ENCODE results near the gene RFC4. TPM values are rescaled to one million over a fixed set of nuclear protein-coding genes. Genes with fewer than 3 reads are reported as not detected.

RFC4 gene
- total RNA-seq, 2 experiments from 2014 or later: 75.2 to 77.6 TPM

GRCh38 chr3:186746008-186746407 is 60.3 kb downstream of the RFC4 start:
- no peak overlapping the region for H3K4me3 Mint-ChIP-seq
- H3K27me3 Mint-ChIP-seq: no peaks in the 10 kb centered on the region
- H3K27ac Mint-ChIP-seq: peak overlapping the region; percentile 0
- no peaks in the 10 kb centered on the region for H3K9me3 Mint-ChIP-seq
- no peak for DNase-seq
- H3K36me3 Mint-ChIP-seq: peaks cover 2% of the 10 kb centered on the region
- POLR2A ChIA-PET: no interaction called here
- peak; percentile 78 for ATAC-seq (ENCODE audit: low read depth)
- peaks cover 8% of the 10 kb centered on the region for H3K4me1 Mint-ChIP-seq

GRCh38 chr3:186743666-186744065 is 62.6 kb downstream of the RFC4 start:
- Mint-ChIP-seq H3K36me3 (peaks cover 2% of the 10 kb centered on the region), H3K27me3 (no peaks in the 10 kb centered on the region), H3K4me1 (peaks cover 8% of the 10 kb centered on the region), H3K9me3 (no peaks in the 10 kb centered on the region), H3K27ac (no peak overlapping the region), H3K4me3 (no peak overlapping the region)
- POLR2A ChIA-PET: no interaction called here
- ATAC-seq (ENCODE audit: low read depth) (no peak), DNase-seq (no peak)

GRCh38 chr3:186742618-186743380 is 63.5 kb downstream of the RFC4 start:
- H3K4me1 Mint-ChIP-seq: peaks cover 3% of the 10 kb centered on the region
- H3K4me3 Mint-ChIP-seq: no peak overlapping the region
- H3K36me3 Mint-ChIP-seq: peaks cover 2% of the 10 kb centered on the region
- ATAC-seq (ENCODE audit: low read depth): no peak
- POLR2A ChIA-PET: no interaction called here
- DNase-seq: no peak
- no peaks in the 10 kb centered on the region for H3K9me3 Mint-ChIP-seq
- H3K27me3 Mint-ChIP-seq: no peaks in the 10 kb centered on the region
- no peak overlapping the region for H3K27ac Mint-ChIP-seq

Small RNAs within 50 kb of the gene (microRNA-seq; reads per million reads assigned to microRNA genes)
- gene MIR1248: 227 reads per million, percentile 66 among the genes with 10 or more reads in this experiment

Other genes starting within 250 kb of the RFC4 start
- gene TBCCD1, start 239.1 kb downstream of the RFC4 start, total RNA-seq: 10 to 100 TPM; 15.2 to 17.4 TPM
- 10 to 100 TPM; 37.0 to 41.2 TPM for gene DNAJB11, start 235.8 kb downstream of the RFC4 start, total RNA-seq
- gene AHSG, start 193.4 kb downstream of the RFC4 start, total RNA-seq: not detected
- not detected for gene FETUB, start 166.1 kb downstream of the RFC4 start, total RNA-seq
- not detected for gene HRG, start 140.5 kb downstream of the RFC4 start, total RNA-seq
- not detected for gene KNG1, start 89.1 kb downstream of the RFC4 start, total RNA-seq
- gene EIF4A2, start 22.9 kb downstream of the RFC4 start, total RNA-seq: 100 to 1,000 TPM; 479 to 483 TPM
- not detected for gene ADIPOQ, start 36.2 kb upstream of the RFC4 start, total RNA-seq
- gene ST6GAL1, start 124.0 kb upstream of the RFC4 start, total RNA-seq: 100 to 1,000 TPM; 142 to 150 TPM

Data from activated naive CD8-positive, alpha-beta T cell treated with anti-CD3 and anti-CD28 coated beads, Interleukin-2, amount 10 ng/mL, durations not matched to agents 7 days and 5 days (primary cell).